Muscle of arm (tissue), 12 donors: ENCODE measurements around the gene KDM7A. TPM values are rescaled to one million over a fixed set of nuclear protein-coding genes. Genes with fewer than 3 reads are reported as not detected.
A peak's percentile ranks its signal among the peaks of the same experiment; 100 is the strongest.
"Not testable (repeated sequence)": the region's sequence is repeated elsewhere in the genome, so short reads cannot be mapped to it uniquely, and the experiment has no call there.

Experiments used
- DNase-seq: peaks from one replicate; pipeline ENCODE4 v3.0.0-alpha.2; 2013
- polyA plus RNA-seq, 12 donors: library from polyadenylated mRNA; unstranded; fragments of 120-200 nt; gene quantifications; one replicate each; pipeline ENCODE4 v1.2.1, GENCODE V29; 2013; ENCODE audit not compliant: insufficient read length in 12 of 12

KDM7A gene
- polyA plus RNA-seq, 12 donors, result 6.4 to 15.3 (median 9.6) TPM; not detected in 1

GRCh38 chr7:140202942-140203341 lies 26.2 kb upstream of the KDM7A start:
- DNase-seq, result not testable (repeated sequence)

- no peak for DNase-seq
Measured at GRCh38 chr7:140201393-140201792, 24.6 kb upstream of the KDM7A start.

GRCh38 chr7:140200061-140200989 lies 23.5 kb upstream of the KDM7A start:
- peak; percentile 25 for DNase-seq

GRCh38 chr7:140197938-140198337 lies 21.2 kb upstream of the KDM7A start:
- no peak for DNase-seq

- no peak for DNase-seq
Measured at GRCh38 chr7:140197218-140197890, 20.6 kb upstream of the KDM7A start.

- DNase-seq, result no peak
Measured at GRCh38 chr7:140196361-140197217, 19.8 kb upstream of the KDM7A start.

GRCh38 chr7:140195859-140196258 lies 19.1 kb upstream of the KDM7A start:
- DNase-seq, result no peak

GRCh38 chr7:140192620-140193019 lies 15.8 kb upstream of the KDM7A start:
- no peak for DNase-seq

- no peak for DNase-seq
Measured at GRCh38 chr7:140192176-140192575, 15.4 kb upstream of the KDM7A start.

- DNase-seq, result no peak
Measured at GRCh38 chr7:140190588-140190987, 13.8 kb upstream of the KDM7A start.

GRCh38 chr7:140189917-140190316 lies 13.1 kb upstream of the KDM7A start:
- no peak for DNase-seq

GRCh38 chr7:140182917-140183316 lies 6.1 kb upstream of the KDM7A start:
- no peak for DNase-seq

GRCh38 chr7:140179339-140179738 lies 2.6 kb upstream of the KDM7A start:
- no peak for DNase-seq

GRCh38 chr7:140176122-140176701 lies 571 bp downstream of the KDM7A start:
- DNase-seq, result no peak

GRCh38 chr7:140175221-140176121 lies 1.3 kb downstream of the KDM7A start:
- peak; percentile 89 for DNase-seq

- no peak for DNase-seq
Measured at GRCh38 chr7:140174217-140174616, 2.6 kb downstream of the KDM7A start.

- no peak for DNase-seq
Measured at GRCh38 chr7:140170375-140170774, 6.4 kb downstream of the KDM7A start.

- DNase-seq, result no peak
Measured at GRCh38 chr7:140168816-140169215, 8.0 kb downstream of the KDM7A start.

- DNase-seq, result no peak
Measured at GRCh38 chr7:140165422-140165821, 11.4 kb downstream of the KDM7A start.

GRCh38 chr7:140162081-140162480 lies 14.7 kb downstream of the KDM7A start:
- DNase-seq, result not testable (repeated sequence)

GRCh38 chr7:140161047-140161446 lies 15.7 kb downstream of the KDM7A start:
- DNase-seq, result no peak
